HG03103 (cell line): Measurements from ENCODE around the gene TXNDC16.

Source experiments
- ATAC-seq: cut with Tn5 transposase; IDR thresholded peaks from one replicate; pipeline ENCODE4 v1.9.1; 2021; ENCODE audit warnings: low read depth; ENCODE audit not compliant: unreplicated experiment

The TXNDC16 gene

DNA sequence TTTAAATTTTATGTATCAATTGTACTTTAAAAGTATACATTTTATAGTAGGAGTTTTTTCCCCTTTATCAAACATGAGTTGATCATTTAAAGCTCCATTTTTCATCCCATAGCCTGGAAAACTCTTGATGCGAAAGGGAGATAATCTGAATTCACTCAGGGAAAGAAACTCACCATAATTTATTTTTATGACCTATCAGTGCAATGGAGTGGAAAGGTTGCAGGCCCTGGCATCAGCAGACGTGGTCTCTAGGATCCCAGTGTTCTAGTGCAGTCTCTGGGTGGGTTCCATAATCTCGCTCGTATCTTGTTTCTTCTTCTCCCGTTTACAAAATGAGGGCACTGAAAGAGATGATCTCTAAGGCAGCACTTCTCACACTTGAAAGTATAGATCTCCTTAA is 153.2 kb downstream of the TXNDC16 start:
- no peak for ATAC-seq

DNA sequence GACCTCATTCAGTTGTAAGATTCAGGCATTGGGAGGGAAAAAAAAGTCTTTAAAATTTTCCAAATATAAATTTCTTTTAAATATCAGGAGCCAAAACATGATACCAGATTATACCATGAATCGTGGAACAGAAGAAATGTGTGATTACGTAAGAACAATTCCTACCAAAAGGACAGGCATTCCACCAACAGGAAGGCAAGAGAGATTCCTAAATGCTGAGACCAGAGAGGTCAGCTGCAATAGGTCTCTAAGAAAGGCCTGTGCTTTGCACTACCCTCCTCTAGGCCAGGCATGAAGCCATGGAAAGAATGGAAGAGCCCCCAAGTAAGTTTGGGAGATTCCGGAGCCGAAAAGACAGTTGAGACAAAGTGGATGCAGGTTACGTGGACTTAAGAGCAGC is 154.5 kb downstream of the TXNDC16 start:
- no peak for ATAC-seq

DNA sequence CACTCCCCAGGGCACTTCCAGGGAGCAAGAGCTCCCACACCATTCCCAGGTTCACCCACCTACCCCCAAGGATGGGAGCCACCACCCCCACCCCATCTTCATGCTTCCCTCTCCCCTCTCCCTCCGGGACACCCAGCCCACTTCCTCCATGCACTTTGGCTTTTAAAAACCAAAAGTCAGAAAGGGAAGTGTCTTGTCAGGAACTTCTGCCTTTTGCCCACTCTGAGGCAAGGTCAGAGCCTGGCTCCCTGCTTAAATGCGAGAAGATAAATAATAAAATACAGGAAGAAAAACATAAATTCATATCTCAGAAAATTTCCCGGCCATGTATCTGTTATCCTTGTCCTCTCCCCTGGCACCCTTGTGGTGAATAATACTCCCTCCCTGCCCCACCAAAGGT is 156.6 kb downstream of the TXNDC16 start:
- ATAC-seq, result no peak

DNA sequence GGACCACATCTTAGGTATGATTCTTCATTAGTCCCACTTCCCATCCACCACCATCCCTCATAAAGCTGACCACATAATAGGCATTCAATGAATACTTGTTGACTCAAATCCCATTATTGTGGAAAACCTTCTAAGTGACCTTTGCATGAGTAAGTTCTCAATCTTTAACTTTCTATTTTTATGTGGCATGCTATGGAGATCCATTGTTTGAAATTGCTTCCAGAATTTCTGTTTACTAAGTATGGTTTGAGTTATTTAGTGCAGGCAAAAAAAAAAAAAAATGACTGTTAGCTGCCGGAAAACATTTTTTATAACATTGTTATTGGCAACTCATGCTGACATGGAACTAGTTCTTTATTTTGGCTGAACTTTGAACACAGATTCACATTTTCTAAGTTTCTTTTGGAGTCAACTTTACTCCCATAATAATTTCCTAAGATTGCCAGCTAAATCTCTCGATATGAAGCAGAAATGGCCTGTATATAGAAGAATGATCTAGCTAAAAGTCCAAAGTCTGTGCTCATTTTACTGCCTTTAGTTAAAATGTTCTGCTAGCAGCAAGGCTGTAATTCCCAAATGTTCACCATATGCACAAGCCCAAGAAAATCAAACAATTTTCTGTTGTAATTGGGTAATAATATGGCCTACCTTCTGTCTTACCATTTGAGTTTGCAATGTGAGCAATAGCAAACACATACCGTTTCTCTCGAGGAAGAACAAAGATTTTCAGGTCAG is 160.3 kb downstream of the TXNDC16 start:
- no peak for ATAC-seq
